Right lung (tissue), 5 donors: Measurements from ENCODE around the gene GJD3. TPM values are rescaled to one million over a fixed set of nuclear protein-coding genes. Genes with fewer than 3 reads are reported as not detected.
"Not testable (repeated sequence)": the region's sequence is repeated elsewhere in the genome, so short reads cannot be mapped to it uniquely, and the experiment has no call there.

Experiments
- DNase-seq, 2 donors: peaks; one replicate each; pipeline ENCODE4 v3.0.0-alpha.2; 2013
- polyA plus RNA-seq, 5 donors: library from polyadenylated mRNA; unstranded; fragments of 120-200 nt; gene quantifications; one replicate each; pipeline versions ENCODE4 v1.2.1 to v1.2.3, GENCODE V29; 2013; ENCODE audit warnings: inconsistent platforms in 1 of 5, low replicate concordance in 1 of 5; ENCODE audit not compliant: insufficient read length in 5 of 5, insufficient read depth in 1 of 5

Gene GJD3
- polyA plus RNA-seq, 5 donors: 0.70 TPM; not detected in 4

GRCh38 chr17:40371261-40371929 is 6.9 kb upstream of the GJD3 start:
- DNase-seq: no peak

- DNase-seq: no peak
These were observed 5.4 kb upstream of the GJD3 start for GRCh38 chr17:40369923-40370322.

GRCh38 chr17:40367728-40368127 is 3.2 kb upstream of the GJD3 start:
- DNase-seq: not testable (repeated sequence)

GRCh38 chr17:40366861-40367518 is 2.5 kb upstream of the GJD3 start:
- DNase-seq: no peak

GRCh38 chr17:40366076-40366860 is 1.7 kb upstream of the GJD3 start:
- no peak for DNase-seq

- DNase-seq: no peak
These were observed 369 bp upstream of the GJD3 start for GRCh38 chr17:40364906-40365305.

- no peak for DNase-seq
These were observed 1.3 kb downstream of the GJD3 start for GRCh38 chr17:40363111-40363827.

- DNase-seq: no peak
These were observed 1.8 kb downstream of the GJD3 start for GRCh38 chr17:40362696-40363110.

- no peak for DNase-seq
These were observed 2.4 kb downstream of the GJD3 start for GRCh38 chr17:40361925-40362695.

- DNase-seq: no peak
These were observed 3.2 kb downstream of the GJD3 start for GRCh38 chr17:40361063-40361924.

GRCh38 chr17:40360091-40360490 is 4.4 kb downstream of the GJD3 start:
- no peak for DNase-seq

- DNase-seq: peak; percentile 79 to 87
These were observed 6.1 kb downstream of the GJD3 start for GRCh38 chr17:40358323-40359038.

- DNase-seq: no peak
These were observed 7.3 kb downstream of the GJD3 start for GRCh38 chr17:40356990-40357881.

GRCh38 chr17:40355804-40356758 is 8.5 kb downstream of the GJD3 start:
- DNase-seq: no peak

GRCh38 chr17:40355123-40355803 is 9.3 kb downstream of the GJD3 start:
- DNase-seq: peak in 1 of 2 donors; percentile 68
